Epithelial cell of alveolus of lung (primary cell): ENCODE results near the gene MARCHF10. TPM values are rescaled to one million over a fixed set of nuclear protein-coding genes. Genes with fewer than 3 reads are reported as not detected.

Experiments
- total RNA-seq: library from RNA; depleted of rRNA; stranded (reverse); fragments of >200 nt; gene quantifications from 2 replicates; pipeline ENCODE4 v1.2.1, GENCODE V29; 2015

Gene MARCHF10
- total RNA-seq: 0.24 TPM in 1 of 2 replicates, not detected in the other

GRCh38 chr17:62807812-62808575 lies at the start of gene MARCHF10:
Gene MARCHF10, minus strand, starts transcription at chr17:62808314. Its CDS starts 6,579 bp downstream, at chr17:62801735.

Other genes with a start within 250 kb of the MARCHF10 start
- gene MRC2, start 180.6 kb downstream of the MARCHF10 start, total RNA-seq: 228 and 335 TPM in 2 replicates
- 25.1 and 26.4 TPM in 2 replicates for gene TANC2, start 157.9 kb upstream of the MARCHF10 start, total RNA-seq